Coronary artery (tissue), 2 donors: Measurements from ENCODE around the gene CLEC20A.
"Not testable (repeated sequence)": the region's sequence is repeated elsewhere in the genome, so short reads cannot be mapped to it uniquely, and the experiment has no call there.

Experiments used
- DNase-seq: peaks from one replicate; pipeline ENCODE4 v3.0.0-alpha.2; 2017; ENCODE audit warnings: low spot score
- H3K27ac ChIP-seq, 2 donors: fragments of 200-600 bp; sonication (generic); one replicate each; pipeline ENCODE4 v1.5.1; 2016 to 2019
- H3K4me3 ChIP-seq: fragments of 200-600 bp; sonication (generic); 2 replicates; pipeline ENCODE4 v1.5.1; 2016; ENCODE audit warnings: mild to moderate bottlenecking, moderate library complexity
- CTCF ChIP-seq: fragments of 200-600 bp; sonication (generic); IDR thresholded peaks from one replicate; pipeline ENCODE4 v1.5.1; 2019; ENCODE audit warnings: antibody characterized with exemption

The CLEC20A gene

DNA sequence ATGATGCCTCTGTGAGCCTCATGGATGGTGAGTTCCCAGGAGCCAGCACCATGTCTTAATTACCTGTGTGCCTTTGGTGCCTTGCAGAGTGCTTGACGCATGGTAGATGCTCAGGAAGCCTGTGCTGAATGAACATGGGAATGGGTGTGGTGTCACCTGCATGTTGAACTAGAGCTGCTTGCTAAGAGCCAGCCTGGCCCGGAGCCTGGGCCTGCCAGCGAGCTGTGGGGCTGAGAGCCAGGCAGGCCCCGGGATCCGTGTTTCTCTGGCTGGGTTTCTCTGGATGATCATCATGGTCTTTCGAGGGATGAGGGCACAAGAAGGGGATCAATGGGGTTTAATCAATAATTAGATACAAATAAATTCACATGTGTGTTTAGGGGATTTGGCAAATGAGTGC is 9.4 kb upstream of the CLEC20A start:
- Histone ChIP-seq H3K4me3 (no peak overlapping the region), H3K27ac (no peak overlapping the region)
- TF ChIP-seq CTCF, result no peak
- DNase-seq, result no peak

- TF ChIP-seq CTCF, result no peak
- no peak for DNase-seq
- Histone ChIP-seq H3K27ac (no peak overlapping the region), H3K4me3 (no peak overlapping the region)
These were observed 7.5 kb upstream of the CLEC20A start for GRCh38 chr1:178504286-178504685.

DNA sequence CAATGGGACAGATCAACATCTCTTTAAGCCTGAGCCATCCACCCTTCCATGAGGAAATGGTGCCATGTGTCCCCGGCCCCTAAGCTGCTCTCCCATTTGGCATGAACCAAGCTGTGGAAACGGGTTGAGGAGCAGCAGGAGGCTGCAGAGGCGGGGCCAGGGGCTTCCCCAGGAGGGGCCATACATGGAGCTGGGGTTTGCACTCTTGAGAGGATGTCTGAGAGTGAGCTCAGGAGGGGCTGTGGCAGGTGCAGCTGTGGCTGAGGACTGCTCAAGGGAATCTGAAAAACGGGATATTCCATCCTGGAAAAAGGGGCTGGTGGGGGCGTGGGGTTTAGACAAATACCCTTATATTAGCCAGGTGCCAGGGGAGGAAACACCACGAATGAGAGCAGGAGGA is 7.1 kb upstream of the CLEC20A start:
- Histone ChIP-seq H3K27ac (no peak overlapping the region), H3K4me3 (no peak overlapping the region)
- TF ChIP-seq CTCF, result no peak
- DNase-seq, result no peak

DNA sequence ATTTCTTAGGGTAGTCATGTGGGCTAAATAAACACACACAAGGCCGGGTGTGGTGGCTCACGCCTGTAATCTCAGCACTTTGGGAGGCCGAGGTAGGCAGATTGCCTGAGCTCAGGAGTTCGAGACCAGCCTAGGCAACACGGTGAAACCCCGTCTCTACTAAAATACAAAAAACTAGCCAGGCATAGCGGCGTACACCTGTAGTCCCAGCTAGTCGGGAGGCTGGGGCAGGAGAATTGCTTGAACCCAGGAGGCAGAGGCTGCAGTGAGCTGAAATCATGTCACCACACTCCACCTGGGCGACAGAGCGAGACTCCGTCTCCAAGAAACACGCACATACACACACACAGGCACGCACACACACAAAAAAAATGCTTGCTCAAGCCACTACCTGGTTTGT is 6.6 kb upstream of the CLEC20A start:
- H3K4me3 ChIP-seq, H3K27ac ChIP-seq, DNase-seq: not testable (repeated sequence)

GRCh38 chr1:178502856-178503255 is 6.1 kb upstream of the CLEC20A start:
- DNase-seq, result no peak
- no peak for TF ChIP-seq CTCF

GRCh38 chr1:178502330-178502714 is 5.6 kb upstream of the CLEC20A start:
- Histone ChIP-seq H3K27ac (no peak overlapping the region), H3K4me3 (no peak overlapping the region)
- no peak for TF ChIP-seq CTCF
- DNase-seq, result no peak

More at GRCh38 chr1:178502856-178503255, 6.1 kb upstream of the CLEC20A start:
- no peak overlapping the region for H3K27ac ChIP-seq
- no peak overlapping the region for H3K4me3 ChIP-seq

DNA sequence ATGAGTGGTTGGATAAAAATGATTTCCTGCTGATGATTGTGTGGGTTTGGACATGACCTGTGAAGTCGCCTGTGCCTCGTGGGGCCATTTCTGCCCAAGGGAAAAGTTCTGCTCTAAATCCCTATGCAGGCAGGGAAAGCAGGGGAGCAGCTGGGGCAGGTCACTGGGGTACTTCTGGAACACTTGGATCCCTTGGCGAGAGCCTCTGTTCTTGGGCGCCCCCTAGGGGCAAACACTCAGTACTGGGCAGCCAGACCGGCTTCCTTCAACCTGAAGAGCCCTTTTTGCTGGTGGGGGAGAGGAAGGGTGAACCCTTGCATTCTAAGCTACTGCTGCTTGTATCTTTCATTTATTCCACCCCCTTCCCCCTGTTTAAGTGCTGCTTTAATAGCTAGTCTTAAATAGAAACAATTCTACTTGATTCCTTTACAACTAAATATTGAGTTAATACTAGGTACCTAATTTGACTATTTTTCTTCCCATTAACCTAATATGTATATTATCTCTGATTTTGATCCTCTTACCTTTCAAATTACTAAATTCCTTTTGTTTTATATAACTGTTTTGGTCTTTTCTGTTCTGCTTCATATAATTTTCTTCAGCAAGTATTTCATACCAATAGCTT is 5.1 kb upstream of the CLEC20A start:
- Histone ChIP-seq H3K27ac (no peak overlapping the region), H3K4me3 (no peak overlapping the region)
- peak; percentile 83 for TF ChIP-seq CTCF
- no peak for DNase-seq
